ENCODE results near the gene TMEM184C.

The TMEM184C gene

GRCh38 chr4:147689067-147689466, 71.9 kb downstream of the TMEM184C start:
- Histone ChIP-seq H3K27me3 (ENCODE audit: insufficient read depth, low read length) (no peaks in the 10 kb centered on the region), H3K36me3 (ENCODE audit: insufficient read depth, low read length) (no peaks in the 10 kb centered on the region), H3F3A (ENCODE audit: insufficient read depth, low read length) (no peaks in the 10 kb centered on the region), H3K4me3 (ENCODE audit: low read depth, low read length, poor library complexity, severe bottlenecking) (no peak overlapping the region), H3K4me1 (ENCODE audit: insufficient read depth, low read length, severe bottlenecking) (peaks cover 7% of the 10 kb centered on the region), H3K4me2 (ENCODE audit: low read length) (no peak overlapping the region), H3K9me2 (ENCODE audit: low read depth, low read length) (no peaks in the 10 kb centered on the region), H2AFZ (ENCODE audit: low read length) (no peak overlapping the region), H3K9ac (ENCODE audit: low read length) (no peak overlapping the region), H3K9me3 (ENCODE audit: low read length) (no peaks in the 10 kb centered on the region), H3K79me2 (ENCODE audit: insufficient read depth, low read length) (no peaks in the 10 kb centered on the region), H3K27ac (ENCODE audit: low read depth, low read length, poor library complexity, severe bottlenecking) (no peak overlapping the region), H4K20me1 (ENCODE audit: insufficient read depth, low read length) (no peaks in the 10 kb centered on the region)
- TF ChIP-seq EZH2 (IDR thresholded peaks at IDR 0.05; ENCODE audit: borderline replicate concordance, low read length) = no peak

GRCh38 chr4:147691820-147692219, 74.6 kb downstream of the TMEM184C start:
- Histone ChIP-seq H3K4me3 (ENCODE audit: low read depth, low read length, poor library complexity, severe bottlenecking) (no peak overlapping the region), H3K4me2 (ENCODE audit: low read length) (no peak overlapping the region), H3F3A (ENCODE audit: insufficient read depth, low read length) (no peaks in the 10 kb centered on the region), H3K4me1 (ENCODE audit: insufficient read depth, low read length, severe bottlenecking) (no peaks in the 10 kb centered on the region), H3K9me3 (ENCODE audit: low read length) (no peaks in the 10 kb centered on the region), H3K27ac (ENCODE audit: low read depth, low read length, poor library complexity, severe bottlenecking) (no peak overlapping the region), H3K27me3 (ENCODE audit: insufficient read depth, low read length) (no peaks in the 10 kb centered on the region), H3K79me2 (ENCODE audit: insufficient read depth, low read length) (no peaks in the 10 kb centered on the region), H2AFZ (ENCODE audit: low read length) (no peak overlapping the region), H3K9me2 (ENCODE audit: low read depth, low read length) (no peaks in the 10 kb centered on the region), H3K36me3 (ENCODE audit: insufficient read depth, low read length) (no peaks in the 10 kb centered on the region), H4K20me1 (ENCODE audit: insufficient read depth, low read length) (no peaks in the 10 kb centered on the region), H3K9ac (ENCODE audit: low read length) (no peak overlapping the region)
- no peak for TF ChIP-seq CTCF (IDR thresholded peaks at IDR 0.05; ENCODE audit: low read length)
- no peak for TF ChIP-seq EZH2 (IDR thresholded peaks at IDR 0.05; ENCODE audit: borderline replicate concordance, low read length)

GRCh38 chr4:147693218-147693617, 76.0 kb downstream of the TMEM184C start:
- TF ChIP-seq CTCF (IDR thresholded peaks at IDR 0.05; ENCODE audit: low read length) (no peak), EZH2 (IDR thresholded peaks at IDR 0.05; ENCODE audit: borderline replicate concordance, low read length) (no peak)
- Histone ChIP-seq H3K9ac (ENCODE audit: low read length) (no peak overlapping the region), H3F3A (ENCODE audit: insufficient read depth, low read length) (no peaks in the 10 kb centered on the region), H3K27ac (ENCODE audit: low read depth, low read length, poor library complexity, severe bottlenecking) (no peak overlapping the region), H3K79me2 (ENCODE audit: insufficient read depth, low read length) (no peaks in the 10 kb centered on the region), H3K4me3 (ENCODE audit: low read depth, low read length, poor library complexity, severe bottlenecking) (no peak overlapping the region), H3K4me2 (ENCODE audit: low read length) (no peak overlapping the region), H4K20me1 (ENCODE audit: insufficient read depth, low read length) (no peaks in the 10 kb centered on the region), H3K36me3 (ENCODE audit: insufficient read depth, low read length) (no peaks in the 10 kb centered on the region), H2AFZ (ENCODE audit: low read length) (no peak overlapping the region), H3K9me2 (ENCODE audit: low read depth, low read length) (no peaks in the 10 kb centered on the region), H3K27me3 (ENCODE audit: insufficient read depth, low read length) (no peaks in the 10 kb centered on the region), H3K4me1 (ENCODE audit: insufficient read depth, low read length, severe bottlenecking) (no peaks in the 10 kb centered on the region), H3K9me3 (ENCODE audit: low read length) (no peaks in the 10 kb centered on the region)

- H3F3A ChIP-seq (ENCODE audit: insufficient read depth, low read length) = no peaks in the 10 kb centered on the region
- H2AFZ ChIP-seq (ENCODE audit: low read length) = no peak overlapping the region
- no peaks in the 10 kb centered on the region for H4K20me1 ChIP-seq (ENCODE audit: insufficient read depth, low read length)
- no peak overlapping the region for H3K27ac ChIP-seq (ENCODE audit: low read depth, low read length, poor library complexity, severe bottlenecking)
- no peak overlapping the region for H3K4me2 ChIP-seq (ENCODE audit: low read length)
- TF ChIP-seq EZH2 (IDR thresholded peaks at IDR 0.05; ENCODE audit: borderline replicate concordance, low read length) = no peak
- no peak for TF ChIP-seq CTCF (IDR thresholded peaks at IDR 0.05; ENCODE audit: low read length)
- H3K4me3 ChIP-seq (ENCODE audit: low read depth, low read length, poor library complexity, severe bottlenecking) = no peak overlapping the region
- H3K9ac ChIP-seq (ENCODE audit: low read length) = no peak overlapping the region
- H3K36me3 ChIP-seq (ENCODE audit: insufficient read depth, low read length) = no peaks in the 10 kb centered on the region
- H3K27me3 ChIP-seq (ENCODE audit: insufficient read depth, low read length) = no peaks in the 10 kb centered on the region
- no peaks in the 10 kb centered on the region for H3K79me2 ChIP-seq (ENCODE audit: insufficient read depth, low read length)
- no peaks in the 10 kb centered on the region for H3K4me1 ChIP-seq (ENCODE audit: insufficient read depth, low read length, severe bottlenecking)
- no peaks in the 10 kb centered on the region for H3K9me2 ChIP-seq (ENCODE audit: low read depth, low read length)
- H3K9me3 ChIP-seq (ENCODE audit: low read length) = no peaks in the 10 kb centered on the region
These were observed 79.7 kb downstream of the TMEM184C start for GRCh38 chr4:147696866-147697265.

All from OCI-LY1 (cell line).